Suprapubic skin (tissue), 3 donors: Measurements from ENCODE around the gene ZNF394.

ENCODE experiments used
- POLR2AphosphoS5 ChIP-seq, 3 donors: sonication (generic); formaldehyde crosslinking; IDR thresholded peaks; one replicate each; pipeline ENCODE4 v1.6.1; 2017; ENCODE audit warnings: antibody characterized with exemption in 3 of 3
- TF ChIP-seq, protein P1 (sequence below), 2 donors: fragments of 200-600 bp in 1 of 2; fragments of 450-650 bp in 1 of 2; sonication (generic) in 1 of 2; IDR thresholded peaks; one replicate each; pipeline ENCODE4 v1.5.1; 2016 to 2019; ENCODE audit warnings: antibody characterized with exemption in 2 of 2, mild to moderate bottlenecking in 1 of 2, moderate library complexity in 1 of 2

DNA sequence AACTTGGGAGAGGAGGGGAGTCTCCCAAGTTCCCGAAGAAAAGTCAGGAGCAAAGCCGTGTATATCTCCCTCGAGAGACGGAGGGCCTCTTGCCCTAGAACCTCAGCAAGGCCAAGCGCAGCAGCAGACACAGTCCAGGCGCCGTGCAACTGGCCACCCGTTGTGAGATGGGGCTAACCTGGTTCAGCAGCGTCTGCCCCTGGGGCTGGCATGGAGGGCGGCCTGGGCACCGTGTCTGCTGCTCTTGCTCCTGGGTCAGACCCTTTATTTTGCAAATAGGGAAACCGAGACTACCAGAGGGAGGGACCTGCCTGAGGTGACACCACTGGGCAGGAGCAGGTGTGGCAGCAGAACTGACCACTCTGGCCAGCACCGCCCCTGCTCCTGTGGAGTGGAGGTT lies 47.5 kb downstream of the ZNF394 start:
- TF ChIP-seq POLR2AphosphoS5 (IDR thresholded peaks at IDR 0.05) = no peak
- TF ChIP-seq, protein P1, sequence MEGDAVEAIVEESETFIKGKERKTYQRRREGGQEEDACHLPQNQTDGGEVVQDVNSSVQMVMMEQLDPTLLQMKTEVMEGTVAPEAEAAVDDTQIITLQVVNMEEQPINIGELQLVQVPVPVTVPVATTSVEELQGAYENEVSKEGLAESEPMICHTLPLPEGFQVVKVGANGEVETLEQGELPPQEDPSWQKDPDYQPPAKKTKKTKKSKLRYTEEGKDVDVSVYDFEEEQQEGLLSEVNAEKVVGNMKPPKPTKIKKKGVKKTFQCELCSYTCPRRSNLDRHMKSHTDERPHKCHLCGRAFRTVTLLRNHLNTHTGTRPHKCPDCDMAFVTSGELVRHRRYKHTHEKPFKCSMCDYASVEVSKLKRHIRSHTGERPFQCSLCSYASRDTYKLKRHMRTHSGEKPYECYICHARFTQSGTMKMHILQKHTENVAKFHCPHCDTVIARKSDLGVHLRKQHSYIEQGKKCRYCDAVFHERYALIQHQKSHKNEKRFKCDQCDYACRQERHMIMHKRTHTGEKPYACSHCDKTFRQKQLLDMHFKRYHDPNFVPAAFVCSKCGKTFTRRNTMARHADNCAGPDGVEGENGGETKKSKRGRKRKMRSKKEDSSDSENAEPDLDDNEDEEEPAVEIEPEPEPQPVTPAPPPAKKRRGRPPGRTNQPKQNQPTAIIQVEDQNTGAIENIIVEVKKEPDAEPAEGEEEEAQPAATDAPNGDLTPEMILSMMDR (IDR thresholded peaks at IDR 0.05) = no peak
